Astrocyte of the spinal cord (primary cell): ENCODE measurements around the gene CSGALNACT2.

ENCODE experiments used
- DNase-seq: peaks from one replicate; pipeline ENCODE4 v3.0.0; 2011; ENCODE audit warnings: low read depth, low spot score
- H3K4me3 ChIP-seq: 2 replicates; pipeline ENCODE4 v1.5.1; 2011; ENCODE audit warnings: low read depth, mild to moderate bottlenecking, low read length, moderate library complexity
- CTCF ChIP-seq: IDR thresholded peaks from 2 replicates; pipeline ENCODE4 v1.5.1; 2012; ENCODE audit warnings: low read depth, mild to moderate bottlenecking, low read length, inconsistent platforms
- in situ Hi-C: cut with HindIII; loops from 2 replicates; pipeline ENCODE4 v1.10.0; 2017; ENCODE audit warnings: low sequenced_read_pairs

The CSGALNACT2 gene

GRCh38 chr10:43230101-43230908 lies 92.1 kb downstream of the CSGALNACT2 start:
- H3K4me3 ChIP-seq = no peak overlapping the region
- no peak for DNase-seq
- no peak for TF ChIP-seq CTCF
- in situ Hi-C loops = no loop called here

GRCh38 chr10:43230909-43231522 lies 92.8 kb downstream of the CSGALNACT2 start:
- TF ChIP-seq CTCF = no peak
- DNase-seq = no peak
- in situ Hi-C loops = no loop called here
- no peak overlapping the region for H3K4me3 ChIP-seq

- TF ChIP-seq CTCF = no peak
- DNase-seq = no peak
- in situ Hi-C loops = no loop called here
- no peak overlapping the region for H3K4me3 ChIP-seq
Observed at GRCh38 chr10:43231523-43232078, 93.4 kb downstream of the CSGALNACT2 start.

GRCh38 chr10:43233601-43234430 lies 95.6 kb downstream of the CSGALNACT2 start:
- in situ Hi-C loops = no loop called here
- no peak overlapping the region for H3K4me3 ChIP-seq
- no peak for DNase-seq
- TF ChIP-seq CTCF = no peak

- no peak overlapping the region for H3K4me3 ChIP-seq
- no peak for DNase-seq
- in situ Hi-C loops = no loop called here
- no peak for TF ChIP-seq CTCF
Observed at GRCh38 chr10:43234471-43235041, 96.3 kb downstream of the CSGALNACT2 start.
